GM13976 (cell line): ENCODE data around the gene VAMP2.

ENCODE experiments used
- DNase-seq: peaks from one replicate; pipeline ENCODE4 v3.0.0; 2012; ENCODE audit warnings: low spot score
- CTCF ChIP-seq: IDR thresholded peaks from 2 replicates; pipeline ENCODE4 v1.5.1; 2012; ENCODE audit warnings: borderline replicate concordance, mild to moderate bottlenecking; ENCODE audit not compliant: insufficient read depth; ENCODE audit errors: extremely low read depth, missing control alignments, control extremely low read depth
- in situ Hi-C: fragments of 300-500 bp; cut with MboI; formaldehyde crosslinking; loops from one replicate; pipeline ENCODE4 v1.12.0; 2022; ENCODE audit warnings: low sequenced_read_pairs, mixed read lengths, inconsistent platforms; ENCODE audit not compliant: unreplicated experiment

The VAMP2 gene

GRCh38 chr17:8186787-8187516 is 24.2 kb upstream of the VAMP2 start:
- TF ChIP-seq CTCF = peak; percentile 55
- in situ Hi-C loops = no loop called here
- DNase-seq = peak; percentile 79

- in situ Hi-C loops = no loop called here
- TF ChIP-seq CTCF = no peak
Observed at GRCh38 chr17:8186446-8186786, 23.7 kb upstream of the VAMP2 start.

GRCh38 chr17:8185582-8186445 is 23.1 kb upstream of the VAMP2 start:
- peak; percentile 82 for DNase-seq
- in situ Hi-C loops = no loop called here
- no peak for TF ChIP-seq CTCF

More at GRCh38 chr17:8186446-8186786, 23.7 kb upstream of the VAMP2 start:
- DNase-seq = no peak

GRCh38 chr17:8176998-8177731 is 14.4 kb upstream of the VAMP2 start:
- no peak for TF ChIP-seq CTCF
- in situ Hi-C loops = no loop called here
- no peak for DNase-seq

GRCh38 chr17:8176197-8176940 is 13.6 kb upstream of the VAMP2 start, which contains the start of gene TMEM107:
Gene TMEM107, minus strand, starts transcription at chr17:8176380. Its CDS starts 94 bp downstream, at chr17:8176286.
- peak; percentile 91 for DNase-seq
- in situ Hi-C loops = no loop called here
- TF ChIP-seq CTCF = no peak

GRCh38 chr17:8175795-8176196 is 13.0 kb upstream of the VAMP2 start:
- DNase-seq = no peak
- no peak for TF ChIP-seq CTCF
- in situ Hi-C loops = no loop called here
